HG03558 (cell line): ENCODE data around the gene VKORC1.

Experiments used
- ATAC-seq: cut with Tn5 transposase; IDR thresholded peaks from one replicate; pipeline ENCODE4 v1.9.1; 2021; ENCODE audit warnings: moderate number of reproducible peaks; ENCODE audit not compliant: unreplicated experiment; ENCODE audit errors: extremely low read depth

The VKORC1 gene

GRCh38 chr16:31084584-31085302 is 9.9 kb downstream of the VKORC1 start:
- no peak for ATAC-seq

DNA sequence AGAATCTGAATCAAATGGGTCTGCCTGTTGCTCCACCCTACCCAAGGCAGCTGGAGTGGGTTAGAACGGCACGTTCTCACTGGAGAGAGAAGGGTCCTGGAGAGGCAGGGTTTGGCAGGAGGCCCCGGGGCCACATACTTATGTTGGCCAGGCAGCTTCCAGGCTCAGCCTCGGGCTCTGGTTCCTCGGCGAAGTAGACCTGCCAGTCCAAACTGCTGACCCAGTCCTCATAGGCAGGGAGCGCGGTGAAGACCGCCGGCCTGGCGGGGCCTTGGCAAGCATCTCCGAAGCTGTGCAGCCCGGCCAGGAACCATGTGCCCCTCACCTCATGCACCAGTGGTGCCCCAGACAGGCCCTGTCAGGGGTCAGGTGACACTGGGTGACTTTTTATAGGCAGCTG is 10.6 kb downstream of the VKORC1 start:
- no peak for ATAC-seq

- no peak for ATAC-seq
Observed at GRCh38 chr16:31083556-31083955, 11.0 kb downstream of the VKORC1 start.

GRCh38 chr16:31083081-31083480 is 11.5 kb downstream of the VKORC1 start:
- ATAC-seq: no peak

DNA sequence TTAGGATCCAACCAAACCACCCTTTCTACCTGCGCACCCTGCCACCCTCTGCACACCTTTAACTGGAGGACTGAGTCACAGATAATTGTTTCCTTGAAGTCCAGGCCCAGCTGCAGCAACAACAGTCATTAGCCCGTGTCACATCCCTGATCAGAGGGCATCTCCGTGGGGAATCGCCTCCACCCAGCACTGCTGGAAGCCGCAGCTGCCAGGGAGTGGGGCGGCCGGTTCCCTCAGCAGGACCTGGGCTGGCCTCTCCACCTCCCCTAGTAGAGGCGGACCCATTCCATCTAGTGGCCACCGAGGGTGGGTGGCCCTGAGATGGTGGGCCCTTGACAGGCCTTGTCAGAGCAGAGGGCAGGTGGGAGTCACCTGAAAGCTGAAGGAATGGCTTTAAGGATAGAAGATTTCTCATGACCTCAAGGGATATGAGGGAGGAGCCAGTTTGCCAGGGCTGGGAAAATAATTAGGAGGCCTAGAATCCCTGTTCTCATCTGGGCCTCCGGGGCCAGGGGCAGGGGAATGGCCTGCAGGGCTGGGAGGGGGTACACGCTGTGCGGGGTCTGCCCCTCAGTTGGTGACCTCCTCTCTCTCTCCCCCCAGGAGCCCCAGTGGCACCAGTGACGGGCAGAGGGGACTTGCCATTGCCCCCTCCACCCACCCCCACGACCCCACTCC is 12.1 kb downstream of the VKORC1 start:
- no peak for ATAC-seq

DNA sequence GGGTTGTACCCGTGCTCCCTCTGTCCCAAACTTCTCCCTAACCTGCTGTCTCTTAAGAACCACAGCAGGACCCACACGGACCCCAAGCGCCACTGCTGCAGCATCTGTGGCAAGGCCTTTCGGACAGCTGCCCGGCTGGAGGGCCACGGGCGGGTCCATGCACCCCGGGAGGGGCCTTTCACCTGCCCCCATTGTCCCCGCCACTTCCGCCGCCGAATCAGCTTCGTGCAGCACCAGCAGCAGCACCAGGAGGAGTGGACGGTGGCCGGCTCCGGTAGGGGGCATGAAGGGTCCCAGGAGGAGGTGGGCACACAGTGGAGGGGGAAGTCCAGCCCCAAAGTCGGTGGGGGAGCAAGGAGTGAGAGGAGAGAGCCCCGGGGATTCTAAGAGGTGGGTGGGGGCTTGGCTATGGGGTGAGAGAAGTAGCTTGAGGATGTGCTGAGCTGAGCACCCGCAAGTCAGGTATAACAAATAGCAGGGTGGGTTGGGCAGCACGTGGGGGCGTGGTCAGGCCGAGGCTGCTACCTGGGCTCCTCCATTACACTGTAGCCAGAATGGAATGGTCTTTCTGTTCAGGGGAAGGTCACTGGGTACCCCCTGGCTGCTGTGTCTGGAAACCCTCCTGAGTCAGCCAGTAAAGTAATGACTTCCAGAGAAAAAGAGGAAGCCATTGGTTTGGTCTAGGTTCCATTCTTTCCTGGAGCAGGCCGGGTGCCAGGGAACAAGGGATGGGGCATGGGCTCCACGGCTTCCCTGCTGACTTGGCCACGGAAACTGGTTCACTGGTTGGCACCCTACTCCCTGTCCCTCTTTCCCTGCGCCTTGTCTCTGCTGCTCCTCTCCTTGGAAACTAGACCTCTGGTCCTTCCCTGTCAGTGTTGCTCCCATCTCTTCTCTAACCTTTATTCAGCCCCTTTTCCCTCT is 12.9 kb downstream of the VKORC1 start:
- ATAC-seq: no peak

DNA sequence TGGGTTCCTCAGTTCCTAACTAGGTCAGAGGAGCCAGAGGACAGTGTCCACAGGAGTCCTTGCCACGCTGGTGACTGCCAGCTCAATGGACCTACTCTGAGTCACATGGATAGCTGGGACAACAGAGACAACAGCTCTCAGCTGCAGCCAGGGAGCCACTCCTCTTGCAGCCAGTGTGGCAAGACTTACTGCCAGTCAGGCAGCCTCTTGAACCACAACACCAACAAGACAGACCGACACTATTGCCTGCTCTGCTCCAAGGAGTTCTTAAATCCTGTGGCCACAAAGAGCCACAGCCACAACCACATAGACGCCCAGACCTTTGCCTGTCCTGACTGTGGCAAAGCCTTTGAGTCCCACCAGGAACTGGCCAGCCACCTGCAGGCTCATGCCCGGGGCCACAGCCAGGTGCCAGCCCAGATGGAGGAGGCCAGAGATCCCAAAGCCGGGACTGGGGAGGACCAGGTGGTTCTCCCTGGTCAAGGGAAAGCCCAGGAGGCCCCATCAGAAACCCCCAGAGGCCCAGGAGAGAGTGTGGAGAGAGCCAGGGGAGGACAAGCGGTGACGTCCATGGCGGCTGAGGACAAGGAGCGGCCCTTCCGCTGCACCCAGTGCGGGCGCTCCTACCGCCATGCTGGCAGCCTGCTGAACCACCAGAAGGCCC is 13.7 kb downstream of the VKORC1 start:
- ATAC-seq: no peak

GRCh38 chr16:31080035-31080629 is 14.5 kb downstream of the VKORC1 start:
- no peak for ATAC-seq

GRCh38 chr16:31079342-31079944 is 15.2 kb downstream of the VKORC1 start:
- ATAC-seq: no peak

DNA sequence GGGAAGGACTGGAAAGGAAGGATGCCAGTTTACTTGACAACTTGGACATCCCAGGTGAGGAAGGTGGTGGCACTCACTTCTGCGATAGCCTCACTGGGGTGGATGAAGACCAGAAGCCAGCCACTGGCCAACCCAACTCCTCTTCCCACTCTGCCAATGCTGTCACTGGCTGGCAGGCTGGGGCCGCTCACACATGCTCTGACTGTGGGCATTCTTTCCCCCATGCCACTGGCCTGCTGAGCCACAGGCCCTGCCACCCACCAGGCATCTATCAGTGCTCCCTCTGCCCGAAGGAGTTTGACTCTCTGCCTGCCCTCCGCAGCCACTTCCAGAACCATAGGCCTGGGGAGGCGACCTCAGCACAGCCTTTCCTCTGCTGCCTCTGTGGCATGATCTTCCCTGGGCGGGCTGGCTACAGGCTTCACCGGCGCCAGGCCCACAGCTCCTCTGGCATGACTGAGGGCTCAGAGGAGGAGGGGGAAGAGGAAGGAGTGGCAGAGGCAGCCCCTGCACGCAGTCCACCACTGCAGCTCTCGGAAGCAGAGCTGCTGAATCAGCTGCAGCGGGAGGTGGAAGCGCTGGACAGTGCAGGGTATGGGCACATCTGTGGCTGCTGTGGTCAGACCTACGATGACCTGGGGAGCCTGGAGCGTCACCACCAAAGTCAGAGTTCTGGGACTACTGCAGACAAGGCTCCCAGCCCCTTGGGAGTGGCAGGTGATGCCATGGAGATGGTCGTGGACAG is 15.8 kb downstream of the VKORC1 start:
- no peak for ATAC-seq

GRCh38 chr16:31077592-31078396 is 16.8 kb downstream of the VKORC1 start:
- no peak for ATAC-seq

DNA sequence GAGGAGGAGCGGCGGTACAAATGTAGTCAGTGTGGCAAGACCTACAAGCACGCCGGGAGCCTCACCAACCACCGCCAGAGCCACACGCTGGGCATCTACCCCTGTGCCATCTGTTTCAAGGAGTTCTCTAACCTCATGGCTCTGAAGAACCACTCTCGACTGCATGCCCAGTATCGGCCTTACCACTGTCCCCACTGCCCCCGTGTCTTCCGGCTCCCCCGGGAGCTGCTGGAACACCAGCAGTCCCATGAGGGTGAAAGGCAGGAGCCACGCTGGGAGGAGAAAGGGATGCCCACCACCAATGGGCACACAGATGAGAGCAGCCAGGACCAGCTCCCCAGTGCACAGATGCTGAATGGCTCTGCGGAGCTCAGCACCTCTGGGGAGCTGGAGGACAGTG is 17.6 kb downstream of the VKORC1 start:
- ATAC-seq: no peak

DNA sequence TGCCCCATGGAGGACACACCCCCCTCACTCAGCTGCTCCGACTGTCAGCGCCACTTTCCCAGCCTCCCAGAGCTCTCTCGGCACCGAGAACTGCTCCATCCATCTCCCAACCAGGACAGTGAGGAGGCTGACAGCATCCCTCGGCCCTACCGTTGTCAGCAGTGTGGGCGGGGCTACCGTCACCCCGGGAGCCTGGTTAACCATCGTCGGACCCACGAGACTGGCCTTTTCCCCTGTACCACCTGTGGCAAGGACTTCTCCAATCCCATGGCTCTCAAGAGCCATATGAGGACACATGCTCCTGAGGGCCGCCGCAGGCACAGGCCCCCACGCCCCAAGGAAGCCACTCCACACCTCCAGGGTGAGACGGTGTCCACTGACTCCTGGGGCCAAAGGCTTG is 18.3 kb downstream of the VKORC1 start:
- ATAC-seq: no peak

GRCh38 chr16:31074814-31075183 is 19.8 kb downstream of the VKORC1 start:
- ATAC-seq: no peak

DNA sequence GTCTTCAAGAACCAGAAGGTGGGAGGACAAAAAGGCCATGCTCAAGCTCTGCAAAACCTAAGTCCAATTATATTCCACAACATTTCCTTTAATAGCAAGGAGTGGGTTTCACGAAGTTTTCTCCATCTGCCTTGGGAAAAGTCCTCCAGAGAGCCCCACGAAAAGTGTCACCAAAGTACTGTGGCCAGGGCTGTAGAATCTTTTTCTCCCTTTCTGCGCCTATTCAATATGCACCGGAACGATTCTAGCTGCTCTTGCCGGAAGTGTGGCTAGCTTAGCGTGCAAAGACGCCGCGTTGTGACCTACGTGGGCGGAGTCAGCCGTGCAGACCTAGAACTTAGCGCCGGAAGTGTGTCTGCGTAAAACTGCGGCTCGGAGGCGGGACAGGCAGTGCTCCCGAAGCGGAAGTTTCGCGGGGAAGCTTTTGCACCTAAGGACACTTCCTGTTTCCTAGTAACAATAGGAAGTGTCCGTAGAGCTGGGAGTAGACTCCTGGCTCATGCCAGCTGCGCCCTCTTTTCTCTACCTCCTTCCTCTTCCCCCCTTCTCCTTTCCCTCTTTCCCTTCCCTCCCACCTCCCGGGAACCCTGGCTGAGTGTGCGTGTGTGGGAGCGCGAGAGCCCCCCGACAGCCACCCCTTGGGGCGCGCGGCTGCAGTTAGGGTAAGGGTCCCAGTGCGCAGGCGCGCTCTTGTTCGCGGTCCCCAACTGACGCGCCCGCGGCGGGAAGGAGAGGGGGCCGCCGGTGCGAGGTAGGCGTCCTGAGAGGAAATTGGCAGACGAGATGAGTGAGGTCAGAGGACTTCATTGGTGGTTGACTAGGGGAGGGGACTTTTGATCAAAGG is 20.4 kb downstream of the VKORC1 start, which contains the start of the genes ZNF646 and ZNF668:
Gene ZNF646, plus strand, starts transcription at position 453 of the 844 bp plus-strand sequence. CDS start 1,903 bp downstream, outside the sequence.
Gene ZNF668, minus strand, starts transcription at position 271 of the 844 bp plus-strand sequence. CDS start 9,781 bp downstream, outside the sequence.
- ATAC-seq: peak; percentile 35

DNA sequence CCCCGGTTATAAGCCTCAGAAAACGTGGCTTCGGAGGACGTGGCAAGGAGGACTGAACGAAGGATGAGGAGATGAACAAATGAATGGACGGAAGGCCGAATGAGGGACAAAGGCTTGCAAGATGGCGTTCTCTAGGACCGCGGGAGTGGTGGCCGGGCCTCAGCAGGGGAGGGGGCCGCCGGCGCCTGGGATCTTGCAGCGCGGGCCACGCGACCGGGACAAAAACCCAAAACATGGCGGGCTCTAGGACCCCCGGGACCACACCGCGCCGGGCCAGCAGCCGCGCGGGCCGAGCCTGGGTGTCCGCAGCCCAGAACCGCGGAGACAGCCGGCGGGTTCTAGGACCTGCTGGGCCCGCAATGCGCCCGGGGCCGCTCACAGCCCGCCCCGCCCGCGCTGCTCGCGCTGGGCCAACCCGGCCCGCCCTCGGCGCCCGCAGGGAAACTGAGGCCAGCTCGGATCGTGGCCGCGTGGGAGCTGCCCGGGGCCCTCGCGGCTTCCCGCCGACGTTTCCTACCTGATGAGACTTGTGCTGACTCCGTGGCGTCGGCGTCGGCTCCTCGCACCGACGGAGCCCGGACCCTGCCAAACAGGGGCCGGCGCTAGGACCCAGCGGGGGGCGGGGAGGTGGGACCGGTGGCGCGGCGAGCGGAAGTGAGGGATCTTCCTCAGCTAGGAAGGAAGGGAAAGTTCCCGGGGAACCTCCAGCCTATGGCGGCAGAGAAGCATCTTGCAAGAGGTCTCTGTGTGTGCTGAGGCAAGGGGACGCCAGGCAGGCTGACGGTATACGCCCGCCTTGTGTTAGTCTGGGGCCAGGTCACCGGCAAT is 21.2 kb downstream of the VKORC1 start:
- peak; percentile 29 for ATAC-seq
